UCSD-AML1 (cell line): ENCODE results near the gene TTC33.
A peak's percentile ranks its signal among the peaks of the same experiment; 100 is the strongest.
"Not testable (repeated sequence)": the region's sequence is repeated elsewhere in the genome, so short reads cannot be mapped to it uniquely, and the experiment has no call there.

Source experiments
- DNase-seq: peaks from one replicate; lab custom pipeline; 2025; ENCODE audit not compliant: unreplicated experiment; lab: John Stamatoyannopoulos, UW

The TTC33 gene

GRCh38 chr5:40755407-40756365 is at the start of gene TTC33:
TTC33 (minus strand) TSS chr5:40755961; CDS start chr5:40747018, 8,943 bp downstream.
- peak; percentile 91 for DNase-seq

- no peak for DNase-seq
Observed at GRCh38 chr5:40801771-40802562, 46.2 kb upstream of the TTC33 start.

GRCh38 chr5:40799258-40799657 is 43.5 kb upstream of the TTC33 start:
- no peak for DNase-seq

- no peak for DNase-seq
Observed at GRCh38 chr5:40798801-40799210, 43.0 kb upstream of the TTC33 start.

- peak; percentile 92 for DNase-seq
Observed at GRCh38 chr5:40798012-40798800, 42.4 kb upstream of the TTC33 start, which contains the start of gene PRKAA1. PRKAA1 (minus strand) TSS chr5:40798374; CDS start chr5:40798189, 185 bp downstream.

GRCh38 chr5:40797273-40798011 is 41.7 kb upstream of the TTC33 start:
- DNase-seq, result peak; percentile 90

- no peak for DNase-seq
Observed at GRCh38 chr5:40796487-40796889, 40.7 kb upstream of the TTC33 start.

GRCh38 chr5:40794877-40795276 is 39.1 kb upstream of the TTC33 start:
- DNase-seq, result not testable (repeated sequence)

GRCh38 chr5:40794340-40794739 is 38.6 kb upstream of the TTC33 start:
- DNase-seq, result not testable (repeated sequence)

GRCh38 chr5:40792691-40793090 is 36.9 kb upstream of the TTC33 start:
- not testable (repeated sequence) for DNase-seq

- no peak for DNase-seq
Observed at GRCh38 chr5:40791715-40792139, 36.0 kb upstream of the TTC33 start.

GRCh38 chr5:40790947-40791593 is 35.3 kb upstream of the TTC33 start:
- DNase-seq, result no peak

GRCh38 chr5:40788941-40789340 is 33.2 kb upstream of the TTC33 start:
- not testable (repeated sequence) for DNase-seq

- DNase-seq, result no peak
Observed at GRCh38 chr5:40787986-40788385, 32.2 kb upstream of the TTC33 start.

GRCh38 chr5:40786664-40787063 is 30.9 kb upstream of the TTC33 start:
- DNase-seq, result not testable (repeated sequence)

- no peak for DNase-seq
Observed at GRCh38 chr5:40784916-40785315, 29.2 kb upstream of the TTC33 start.

- DNase-seq, result no peak
Observed at GRCh38 chr5:40784027-40784653, 28.4 kb upstream of the TTC33 start.

GRCh38 chr5:40781843-40782409 is 26.2 kb upstream of the TTC33 start:
- DNase-seq, result no peak

- no peak for DNase-seq
Observed at GRCh38 chr5:40780858-40781257, 25.1 kb upstream of the TTC33 start.
